NCI-H345 (cell line): ENCODE results near the gene MIER1.
"Not testable (repeated sequence)": the region's sequence is repeated elsewhere in the genome, so short reads cannot be mapped to it uniquely, and the experiment has no call there.

Experiments
- DNase-seq: peaks from one replicate; lab custom pipeline; 2025; lab: John Stamatoyannopoulos, UW

MIER1 gene

GRCh38 chr1:66938613-66939012 is 13.8 kb downstream of the MIER1 start:
- no peak for DNase-seq

GRCh38 chr1:66940981-66941380 is 16.2 kb downstream of the MIER1 start:
- DNase-seq, result no peak

- no peak for DNase-seq
Observed at GRCh38 chr1:66943361-66943969, 18.7 kb downstream of the MIER1 start.

- DNase-seq, result no peak
Observed at GRCh38 chr1:66944330-66945274, 19.8 kb downstream of the MIER1 start.

DNA sequence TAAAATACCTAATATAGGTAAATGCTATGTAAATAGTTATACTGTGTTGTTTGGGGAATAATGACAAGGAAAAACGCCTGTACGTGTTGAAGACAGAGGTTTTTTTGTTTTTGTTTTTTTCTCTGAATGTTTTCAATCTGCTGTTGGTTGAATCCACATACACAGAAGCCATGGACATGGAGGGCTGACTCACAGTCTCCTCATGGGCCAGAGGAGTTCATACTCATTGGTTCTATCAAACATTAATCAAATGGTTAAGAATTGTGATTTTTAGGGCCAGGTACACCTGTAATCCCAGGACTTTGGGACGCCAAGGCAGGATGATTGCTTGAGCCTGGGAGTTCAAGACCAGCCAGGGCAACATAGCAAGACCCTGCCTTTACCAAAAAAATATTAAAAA is 20.5 kb downstream of the MIER1 start:
- no peak for DNase-seq

DNA sequence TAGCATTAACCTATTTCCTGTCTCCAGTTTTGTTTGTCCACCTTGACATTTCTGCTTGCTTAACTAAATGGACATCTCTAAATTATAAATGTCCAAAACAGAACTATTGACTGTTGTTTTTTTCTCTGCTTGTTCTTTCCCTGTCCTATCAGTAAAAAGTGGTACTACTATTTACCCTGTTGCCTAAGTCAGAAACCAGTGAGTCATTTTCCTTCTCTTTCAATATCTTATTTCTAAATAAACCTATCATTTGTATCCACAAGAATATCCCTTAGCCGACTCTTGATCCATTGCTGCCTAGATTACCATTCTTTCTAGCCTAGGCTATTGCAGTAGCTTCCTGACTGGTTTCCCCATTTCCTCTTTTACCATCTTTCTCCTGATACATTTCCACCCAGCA is 22.5 kb downstream of the MIER1 start:
- no peak for DNase-seq

DNA sequence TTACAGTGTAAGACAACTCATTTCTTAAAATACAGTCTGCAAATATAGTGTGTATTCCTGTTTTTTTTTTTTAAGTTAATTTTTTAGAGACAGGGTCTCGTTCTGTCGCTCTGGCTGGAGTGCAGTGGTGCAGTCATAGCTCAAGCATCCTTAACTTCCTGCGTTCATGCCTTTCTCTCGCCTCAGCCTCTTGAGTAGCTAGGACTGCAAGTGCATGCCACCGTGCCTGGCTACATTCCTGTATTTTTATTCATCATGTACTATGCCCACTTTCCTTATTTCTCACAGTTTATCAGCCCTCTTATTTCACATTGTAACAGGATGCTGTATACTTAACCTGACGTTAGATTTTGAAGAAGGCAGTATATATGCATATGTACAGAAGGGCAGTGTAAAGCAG is 26.7 kb downstream of the MIER1 start:
- no peak for DNase-seq

GRCh38 chr1:66954208-66954607 is 29.4 kb downstream of the MIER1 start:
- no peak for DNase-seq

DNA sequence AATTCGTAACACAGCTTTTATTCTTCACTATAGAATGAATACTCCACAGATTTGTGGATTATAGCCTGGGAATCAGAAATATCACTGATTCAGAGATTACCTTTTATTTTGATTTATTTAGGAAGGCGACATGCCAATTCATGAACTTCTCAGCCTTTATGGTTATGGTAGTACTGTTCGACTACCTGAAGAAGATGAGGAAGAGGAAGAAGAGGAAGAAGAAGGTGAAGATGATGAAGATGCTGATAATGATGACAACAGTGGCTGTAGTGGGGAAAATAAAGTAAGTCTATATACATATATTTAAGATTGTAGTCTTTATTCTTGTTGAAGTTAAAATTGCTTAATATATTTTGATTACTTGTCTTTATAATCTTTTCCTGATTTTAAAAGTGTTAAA is 33.1 kb downstream of the MIER1 start:
- DNase-seq, result no peak

DNA sequence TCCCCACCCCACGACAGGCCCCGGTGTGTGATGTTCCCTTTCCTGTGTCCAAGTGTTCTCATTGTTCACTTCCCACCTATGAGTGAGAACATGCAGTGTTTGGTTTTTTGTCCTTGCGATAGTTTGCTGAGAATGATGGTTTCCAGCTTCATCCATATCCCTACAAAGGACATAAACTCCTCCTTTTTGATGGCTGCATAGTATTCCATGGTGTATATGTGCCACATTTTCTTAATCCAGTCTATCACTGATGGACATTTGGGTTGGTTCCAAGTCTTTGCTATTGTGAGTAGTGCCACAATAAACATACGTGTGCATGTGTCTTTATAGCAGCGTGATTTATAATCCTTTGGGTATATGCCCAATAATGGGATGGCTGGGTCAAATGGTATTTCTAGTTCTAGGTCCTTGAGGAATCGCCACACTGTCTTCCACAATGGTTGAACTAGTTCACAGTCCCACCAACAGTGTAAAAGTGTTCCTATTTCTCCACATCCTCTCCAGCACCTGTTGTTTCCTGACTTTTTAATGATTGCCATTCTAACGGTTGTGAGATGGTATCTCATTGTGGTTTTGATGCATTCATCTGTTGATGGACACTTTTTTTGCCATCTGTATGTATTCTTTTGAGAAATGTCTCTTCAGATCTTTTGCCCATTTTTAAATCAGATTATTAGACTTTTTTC is 41.5 kb downstream of the MIER1 start:
- not testable (repeated sequence) for DNase-seq

DNA sequence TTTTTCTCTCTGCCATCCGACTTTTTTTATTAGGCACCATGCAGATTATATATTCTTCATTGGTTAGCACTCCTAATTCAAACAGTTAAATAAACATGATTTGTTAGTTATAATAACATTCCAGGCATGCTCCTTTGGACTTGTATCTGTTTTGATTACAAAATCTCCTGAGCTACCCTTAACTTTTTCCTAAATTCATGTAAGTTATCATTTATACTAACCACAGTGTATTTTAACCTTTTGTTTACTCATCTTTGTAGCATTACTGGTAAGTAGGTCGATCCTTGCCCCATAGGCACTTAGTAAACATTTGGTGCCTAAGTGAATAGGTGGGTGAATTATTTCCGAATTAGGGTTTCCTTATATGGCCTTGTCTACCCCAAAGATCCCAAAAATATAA is 43.8 kb downstream of the MIER1 start:
- DNase-seq, result no peak

- no peak for DNase-seq
Observed at GRCh38 chr1:66978201-66978600, 53.4 kb downstream of the MIER1 start.

- not testable (repeated sequence) for DNase-seq
Observed at GRCh38 chr1:66979621-66980020, 54.8 kb downstream of the MIER1 start.

DNA sequence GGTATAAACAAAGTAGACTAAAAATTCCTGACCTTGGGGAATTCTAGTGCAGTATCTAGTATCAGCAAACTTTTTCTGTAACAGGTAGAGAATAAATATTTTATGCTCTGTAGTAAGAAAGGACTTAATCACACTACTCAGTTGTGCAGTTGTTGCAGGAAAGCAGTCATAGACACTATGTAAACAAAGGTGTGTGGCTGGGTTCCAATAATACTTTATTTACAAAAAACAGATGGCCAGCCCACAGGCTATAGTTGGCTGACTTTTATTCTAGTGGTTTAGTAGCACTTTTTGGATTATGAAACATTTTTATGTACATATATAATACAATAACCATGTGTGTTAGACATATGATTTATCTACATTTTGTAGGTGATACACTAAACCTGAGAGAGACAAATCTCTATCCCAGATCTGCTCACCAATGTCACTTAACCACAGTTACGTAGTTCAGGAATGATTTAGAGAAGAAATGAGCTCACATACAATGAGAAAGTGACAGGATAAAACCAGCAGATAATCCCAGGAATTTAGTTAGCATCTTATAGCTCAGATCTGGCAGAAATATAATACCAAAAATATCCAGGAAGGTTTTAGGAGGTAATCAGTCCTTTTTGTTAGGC is 56.1 kb downstream of the MIER1 start:
- DNase-seq, result no peak

DNA sequence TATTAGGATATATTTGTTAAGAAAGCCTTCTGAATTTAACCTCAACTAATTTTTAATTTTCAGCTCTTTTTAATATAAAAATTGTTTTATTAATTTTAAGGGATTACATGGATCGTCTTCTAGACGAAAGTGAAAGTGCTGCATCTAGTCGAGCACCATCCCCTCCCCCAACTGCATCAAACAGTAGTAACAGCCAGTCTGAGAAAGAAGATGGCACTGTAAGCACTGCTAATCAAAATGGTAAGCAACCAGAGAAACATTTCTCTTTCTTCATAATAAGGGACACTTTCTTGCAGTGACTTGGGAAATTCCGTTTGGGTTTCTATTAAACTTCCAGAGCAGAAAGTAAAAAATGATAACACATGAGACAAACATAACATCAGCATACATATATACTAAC is 56.9 kb downstream of the MIER1 start:
- DNase-seq, result no peak

- DNase-seq, result no peak
Observed at GRCh38 chr1:66982561-66983260, 57.9 kb downstream of the MIER1 start.

- DNase-seq, result no peak
Observed at GRCh38 chr1:66984491-66984890, 59.7 kb downstream of the MIER1 start.

DNA sequence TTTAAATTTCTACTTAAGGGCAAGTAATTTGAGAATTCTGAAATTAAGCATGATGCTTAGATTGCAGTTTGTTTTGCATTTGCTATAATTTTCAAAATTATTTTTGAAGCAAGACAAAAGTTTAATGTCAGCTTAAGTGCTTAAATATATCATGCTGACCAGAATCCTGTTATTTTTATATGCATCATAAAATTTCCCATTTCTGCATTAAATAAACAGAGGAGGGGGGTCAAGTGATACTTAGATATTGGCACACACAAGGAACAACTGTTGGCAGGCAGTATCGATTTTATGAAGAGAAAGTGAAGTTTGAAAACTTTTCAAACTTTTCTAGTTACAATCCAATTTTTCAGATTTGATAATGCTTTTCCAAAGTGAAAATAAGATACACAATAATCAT is 61.0 kb downstream of the MIER1 start:
- no peak for DNase-seq

GRCh38 chr1:66993076-66993475 is 68.3 kb downstream of the MIER1 start:
- no peak for DNase-seq

DNA sequence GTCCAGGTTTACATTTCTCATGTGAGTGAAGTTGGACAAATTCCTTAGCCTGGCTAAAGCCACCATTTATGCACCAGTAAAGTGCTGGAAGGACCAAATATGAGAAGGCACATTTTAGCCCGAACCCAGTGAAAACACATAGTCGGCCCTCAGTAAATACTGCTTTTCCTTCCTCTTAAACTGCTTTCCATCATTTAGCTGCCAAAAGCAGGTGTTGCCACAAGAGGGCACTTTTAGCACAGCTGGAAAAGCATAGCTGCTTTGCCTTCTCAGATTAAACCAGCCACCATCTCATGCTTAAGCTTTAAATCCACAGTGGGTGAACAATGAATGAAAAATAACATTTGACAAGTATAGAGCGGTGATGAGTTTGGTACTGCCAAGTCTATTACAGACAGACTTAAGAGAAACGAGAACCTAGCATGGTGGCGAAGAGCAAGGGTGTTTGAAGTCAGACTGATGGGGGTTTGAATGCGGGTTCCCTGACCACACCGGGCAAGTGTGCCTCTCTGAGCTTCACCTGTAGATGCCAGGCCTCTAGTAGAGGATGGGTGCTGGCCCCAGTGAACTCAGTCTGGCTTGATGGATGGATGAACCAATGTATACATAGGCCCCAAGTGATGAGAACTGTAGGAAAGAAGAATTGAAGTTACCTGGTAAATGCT is 71.4 kb downstream of the MIER1 start:
- DNase-seq, result peak; percentile 52

- no peak for DNase-seq
Observed at GRCh38 chr1:66998972-66999371, 74.2 kb downstream of the MIER1 start.
